B cell (primary cell): Measurements from ENCODE around the gene SCML1.

ENCODE experiments used
- CTCF ChIP-seq: fragments of 200-600 bp; IDR thresholded peaks from one replicate; pipeline ENCODE4 v1.8.0; 2022; ENCODE audit warnings: antibody characterized with exemption, mild to moderate bottlenecking
- EZH2 ChIP-seq: IDR thresholded peaks from 2 replicates; pipeline ENCODE4 v1.6.1; 2012; ENCODE audit warnings: borderline replicate concordance, low read depth, mild to moderate bottlenecking, moderate library complexity, low read length; ENCODE audit not compliant: insufficient read depth, poor library complexity, severe bottlenecking

- TF ChIP-seq CTCF = no peak
- TF ChIP-seq EZH2 = no peak
Observed at GRCh38 chrX:17769701-17770269, 32.5 kb downstream of the SCML1 start.
